ENCODE measurements around the gene CAND1.

DNA sequence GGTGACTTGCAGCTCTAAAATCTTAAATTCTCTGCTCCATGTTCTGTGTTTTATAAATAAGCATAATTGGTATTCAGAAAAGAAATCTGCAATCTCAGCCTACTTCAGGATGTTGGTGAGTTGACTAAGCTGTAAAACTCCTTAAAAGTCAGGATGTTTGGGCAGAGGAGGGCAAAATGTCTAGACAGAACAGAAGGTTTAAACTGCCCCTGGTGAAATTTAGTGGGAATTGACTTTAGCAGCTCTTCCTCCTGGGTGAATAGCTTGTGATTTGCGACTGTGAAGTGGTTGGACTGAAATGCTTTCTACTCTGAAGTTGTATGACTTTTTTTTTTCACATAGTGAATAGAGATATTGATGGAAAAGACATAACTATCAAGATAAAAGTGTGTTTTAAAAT, 85.8 kb downstream of the CAND1 start:
- TF ChIP-seq CTCF (IDR thresholded peaks at IDR 0.05) (no peak), NFYB (CRISPR knock-in tag; conservative IDR thresholded peaks at IDR 0.05; ENCODE audit: low read depth) (no peak), NR2C2 (CRISPR knock-in tag; IDR thresholded peaks at IDR 0.05) (no peak), CREB1 (CRISPR knock-in tag; IDR thresholded peaks at IDR 0.05) (no peak), ZNF423 (CRISPR knock-in tag; IDR thresholded peaks at IDR 0.05) (no peak), ESRRA (CRISPR knock-in tag; IDR thresholded peaks at IDR 0.05; ENCODE audit: borderline replicate concordance) (no peak), ZNF396 (CRISPR knock-in tag; IDR thresholded peaks at IDR 0.05; ENCODE audit: borderline replicate concordance) (no peak), FOXP1 (CRISPR knock-in tag; IDR thresholded peaks at IDR 0.05; ENCODE audit: borderline replicate concordance) (no peak)
- TF ChIP-seq, protein P1, sequence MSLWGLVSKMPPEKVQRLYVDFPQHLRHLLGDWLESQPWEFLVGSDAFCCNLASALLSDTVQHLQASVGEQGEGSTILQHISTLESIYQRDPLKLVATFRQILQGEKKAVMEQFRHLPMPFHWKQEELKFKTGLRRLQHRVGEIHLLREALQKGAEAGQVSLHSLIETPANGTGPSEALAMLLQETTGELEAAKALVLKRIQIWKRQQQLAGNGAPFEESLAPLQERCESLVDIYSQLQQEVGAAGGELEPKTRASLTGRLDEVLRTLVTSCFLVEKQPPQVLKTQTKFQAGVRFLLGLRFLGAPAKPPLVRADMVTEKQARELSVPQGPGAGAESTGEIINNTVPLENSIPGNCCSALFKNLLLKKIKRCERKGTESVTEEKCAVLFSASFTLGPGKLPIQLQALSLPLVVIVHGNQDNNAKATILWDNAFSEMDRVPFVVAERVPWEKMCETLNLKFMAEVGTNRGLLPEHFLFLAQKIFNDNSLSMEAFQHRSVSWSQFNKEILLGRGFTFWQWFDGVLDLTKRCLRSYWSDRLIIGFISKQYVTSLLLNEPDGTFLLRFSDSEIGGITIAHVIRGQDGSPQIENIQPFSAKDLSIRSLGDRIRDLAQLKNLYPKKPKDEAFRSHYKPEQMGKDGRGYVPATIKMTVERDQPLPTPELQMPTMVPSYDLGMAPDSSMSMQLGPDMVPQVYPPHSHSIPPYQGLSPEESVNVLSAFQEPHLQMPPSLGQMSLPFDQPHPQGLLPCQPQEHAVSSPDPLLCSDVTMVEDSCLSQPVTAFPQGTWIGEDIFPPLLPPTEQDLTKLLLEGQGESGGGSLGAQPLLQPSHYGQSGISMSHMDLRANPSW (CRISPR knock-in tag; conservative IDR thresholded peaks at IDR 0.05; ENCODE audit: low read depth) = no peak

All from WTC11 (cell line).